Liver (tissue), 3 donors: ENCODE measurements around the gene TMEM163.

Experiments used
- GABPA ChIP-seq, 2 donors: IDR thresholded peaks in 1 of 2; conservative IDR thresholded peaks in 1 of 2; 2 replicates each; pipeline ENCODE4 v1.6.1; 2016; ENCODE audit warnings: antibody characterized with exemption in 2 of 2, mild to moderate bottlenecking in 1 of 2, moderate library complexity in 1 of 2
- HNF4A ChIP-seq, 2 donors: conservative IDR thresholded peaks; 2 replicates each; pipeline ENCODE4 v1.6.1; 2016; ENCODE audit warnings: antibody characterized with exemption in 2 of 2, mild to moderate bottlenecking in 2 of 2
- HNF4G ChIP-seq: IDR thresholded peaks from 2 replicates; pipeline ENCODE4 v1.6.1; 2016; ENCODE audit warnings: antibody characterized with exemption
- JUND ChIP-seq, 2 donors: IDR thresholded peaks; 2 replicates each; pipeline ENCODE4 v1.6.1; 2016; ENCODE audit warnings: antibody characterized with exemption in 2 of 2
- RAD21 ChIP-seq, 2 donors: IDR thresholded peaks; 2 replicates each; pipeline ENCODE4 v1.6.1; 2016; ENCODE audit warnings: antibody characterized with exemption in 2 of 2, mild to moderate bottlenecking in 2 of 2
- REST ChIP-seq: IDR thresholded peaks from 2 replicates; pipeline ENCODE4 v1.6.1; 2016; ENCODE audit warnings: antibody characterized with exemption, mild to moderate bottlenecking
- RXRA ChIP-seq, 2 donors: IDR thresholded peaks; 2 replicates each; pipeline ENCODE4 v1.6.1; 2017 to 2018; ENCODE audit warnings: antibody characterized with exemption in 2 of 2, mild to moderate bottlenecking in 1 of 2
- SP1 ChIP-seq: IDR thresholded peaks from 2 replicates; pipeline ENCODE4 v1.6.1; 2018; ENCODE audit warnings: antibody characterized with exemption, mild to moderate bottlenecking
- TAF1 ChIP-seq: conservative IDR thresholded peaks from 2 replicates; pipeline ENCODE4 v1.6.1; 2016; ENCODE audit warnings: antibody characterized with exemption, mild to moderate bottlenecking
- YY1 ChIP-seq: IDR thresholded peaks from 2 replicates; pipeline ENCODE4 v1.6.1; 2016; ENCODE audit warnings: antibody characterized with exemption, mild to moderate bottlenecking
- TF ChIP-seq, protein P1 (sequence below): fragments of 150-350 bp; IDR thresholded peaks from 2 replicates; pipeline ENCODE4 v1.5.1; 2017; ENCODE audit warnings: improper control_type of control experiment, low read depth, low read length; ENCODE audit not compliant: missing input control
- TF ChIP-seq, protein P2 (sequence below): IDR thresholded peaks from 2 replicates; pipeline ENCODE4 v1.6.1; 2016; ENCODE audit warnings: antibody characterized with exemption
- donor health status: healthy.
- donor health status: healthy.

DNA sequence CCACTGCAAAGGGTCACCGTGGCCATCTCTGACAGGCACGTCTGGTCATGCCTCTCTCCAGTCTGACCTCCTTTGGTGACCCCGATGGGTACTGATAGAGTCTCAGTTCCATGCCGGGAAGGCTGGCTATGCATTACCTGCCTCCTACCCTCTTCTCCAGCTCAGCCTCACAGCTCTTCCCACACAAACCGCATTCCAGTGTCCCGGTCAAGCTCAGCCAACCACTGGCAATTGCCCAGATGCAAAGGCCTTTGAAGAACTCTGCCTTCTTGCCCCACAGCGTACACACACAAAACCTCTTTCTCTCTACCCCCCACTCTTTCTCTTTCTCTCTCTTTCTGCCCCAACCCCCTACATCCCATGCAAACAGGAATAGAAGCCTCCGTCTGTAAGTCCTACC, 37.6 kb downstream of the TMEM163 start:
- TF ChIP-seq, protein P1, sequence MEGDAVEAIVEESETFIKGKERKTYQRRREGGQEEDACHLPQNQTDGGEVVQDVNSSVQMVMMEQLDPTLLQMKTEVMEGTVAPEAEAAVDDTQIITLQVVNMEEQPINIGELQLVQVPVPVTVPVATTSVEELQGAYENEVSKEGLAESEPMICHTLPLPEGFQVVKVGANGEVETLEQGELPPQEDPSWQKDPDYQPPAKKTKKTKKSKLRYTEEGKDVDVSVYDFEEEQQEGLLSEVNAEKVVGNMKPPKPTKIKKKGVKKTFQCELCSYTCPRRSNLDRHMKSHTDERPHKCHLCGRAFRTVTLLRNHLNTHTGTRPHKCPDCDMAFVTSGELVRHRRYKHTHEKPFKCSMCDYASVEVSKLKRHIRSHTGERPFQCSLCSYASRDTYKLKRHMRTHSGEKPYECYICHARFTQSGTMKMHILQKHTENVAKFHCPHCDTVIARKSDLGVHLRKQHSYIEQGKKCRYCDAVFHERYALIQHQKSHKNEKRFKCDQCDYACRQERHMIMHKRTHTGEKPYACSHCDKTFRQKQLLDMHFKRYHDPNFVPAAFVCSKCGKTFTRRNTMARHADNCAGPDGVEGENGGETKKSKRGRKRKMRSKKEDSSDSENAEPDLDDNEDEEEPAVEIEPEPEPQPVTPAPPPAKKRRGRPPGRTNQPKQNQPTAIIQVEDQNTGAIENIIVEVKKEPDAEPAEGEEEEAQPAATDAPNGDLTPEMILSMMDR = no peak
- TF ChIP-seq REST = no peak
- TF ChIP-seq, protein P2, sequence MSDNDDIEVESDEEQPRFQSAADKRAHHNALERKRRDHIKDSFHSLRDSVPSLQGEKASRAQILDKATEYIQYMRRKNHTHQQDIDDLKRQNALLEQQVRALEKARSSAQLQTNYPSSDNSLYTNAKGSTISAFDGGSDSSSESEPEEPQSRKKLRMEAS = no peak
- no peak for TF ChIP-seq GABPA (IDR thresholded peaks at IDR 0.05 in 1 of 2, conservative IDR thresholded peaks at IDR 0.05 in 1 of 2)
- no peak for TF ChIP-seq SP1
- no peak for TF ChIP-seq YY1
- TF ChIP-seq JUND (IDR thresholded peaks at IDR 0.05) = no peak
- TF ChIP-seq TAF1 = no peak
- TF ChIP-seq RXRA (IDR thresholded peaks at IDR 0.05) = no peak
- no peak for TF ChIP-seq HNF4G
- no peak for TF ChIP-seq HNF4A (conservative IDR thresholded peaks at IDR 0.05)
- TF ChIP-seq RAD21 (IDR thresholded peaks at IDR 0.05) = no peak
